ENCODE measurements around the gene ALPK1. TPM values are rescaled to one million over a fixed set of nuclear protein-coding genes. Genes with fewer than 3 reads are reported as not detected.

The ALPK1 gene
- total RNA-seq, 4 donors from 2014 or later = 16.5 to 38.1 (median 31.5) TPM

DNA sequence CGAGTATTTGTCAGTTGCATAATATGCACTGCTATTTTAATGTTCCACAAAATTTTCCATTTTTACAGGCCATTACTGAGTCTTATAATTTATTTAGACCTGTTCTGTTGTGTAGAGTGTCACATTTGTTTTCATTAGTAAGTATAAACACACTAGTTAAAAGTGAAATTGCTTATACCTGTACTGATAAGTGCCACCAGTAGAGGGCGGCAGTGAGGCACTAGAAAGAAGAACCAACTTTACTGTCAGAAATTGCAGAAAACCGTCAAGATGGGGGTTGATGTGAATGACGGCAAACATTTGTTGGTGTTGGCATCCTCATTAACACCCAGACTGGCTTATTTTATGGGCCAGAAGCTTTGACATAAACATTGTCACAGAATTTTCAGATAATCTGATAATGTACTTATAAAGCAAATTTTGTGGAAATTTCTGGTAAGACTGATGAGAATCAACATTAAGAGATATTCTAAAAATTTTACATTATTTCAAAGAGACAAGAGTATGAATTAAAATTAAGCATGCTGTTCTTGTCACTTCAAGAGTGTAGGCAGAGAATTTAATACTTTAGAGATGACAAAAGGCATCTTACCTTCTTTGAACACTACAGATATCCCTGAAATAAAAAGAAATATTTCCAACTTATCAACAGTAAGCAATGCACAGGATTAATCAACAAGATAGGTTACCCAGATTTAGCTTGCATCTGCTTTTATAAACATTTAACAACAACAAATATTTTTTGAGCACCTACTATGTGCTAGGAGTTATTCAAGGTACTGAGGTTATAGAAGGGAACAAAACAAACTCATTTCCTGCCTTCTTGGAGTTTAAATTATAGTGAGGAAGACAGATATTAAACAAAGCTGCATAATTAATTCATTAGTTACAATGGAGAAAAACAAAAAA lies 24.9 kb downstream of the ALPK1 start:
- no peak for TF ChIP-seq POLR2A (IDR thresholded peaks at IDR 0.05)
- peak; percentile 61 to 82 (median 72) for TF ChIP-seq CTCF (IDR thresholded peaks at IDR 0.05)
- no peak for TF ChIP-seq EP300 (IDR thresholded peaks at IDR 0.05)
- Histone ChIP-seq H3K4me1 (peaks cover 0 to 9% (median 0%) of the 10 kb centered on the region in 4 donors), H3K27me3 (no peaks in the 10 kb centered on the region), H3K27ac (no peak overlapping the region), H3K9me3 (no peaks in the 10 kb centered on the region), H3K4me3 (no peak overlapping the region), H3K36me3 (peaks cover 0 to 31% (median 0%) of the 10 kb centered on the region in 3 donors)
- DNase-seq (ENCODE audit: low spot score in 2 of 2) = peak; percentile 54 to 86
- WGBS, 2 donors = 26% methylated on average over 4 of the region's 4 CpGs

DNA sequence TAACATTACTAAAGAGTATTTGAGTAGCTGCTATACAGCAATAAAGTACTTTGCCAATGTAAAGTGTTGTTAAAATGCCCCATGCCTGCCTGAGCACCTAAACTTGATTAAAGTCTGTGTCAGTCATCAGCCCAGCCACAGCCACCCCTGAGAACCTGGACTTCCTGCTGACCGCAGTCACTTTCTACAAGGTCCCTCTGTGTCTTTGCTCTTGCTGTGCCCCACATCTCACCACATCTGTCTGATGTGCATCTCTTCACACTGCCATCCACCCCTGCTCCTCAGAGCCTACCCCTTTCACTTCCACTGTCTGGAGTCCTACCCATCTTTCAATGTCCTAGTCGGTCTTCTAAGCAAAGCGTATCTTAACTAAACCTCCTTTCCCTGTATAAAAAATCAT lies 25.7 kb downstream of the ALPK1 start:
- H3K4me3 ChIP-seq = no peak overlapping the region
- WGBS, 2 donors = 96 to 97% methylated on average over 3 of the region's 3 CpGs
- no peaks in the 10 kb centered on the region for H3K9me3 ChIP-seq
- H3K36me3 ChIP-seq = peaks cover 0 to 31% (median 0%) of the 10 kb centered on the region in 3 donors
- peaks cover 0 to 10% (median 0%) of the 10 kb centered on the region in 4 donors for H3K4me1 ChIP-seq
- TF ChIP-seq POLR2A (IDR thresholded peaks at IDR 0.05) (no peak), EP300 (IDR thresholded peaks at IDR 0.05) (no peak), CTCF (IDR thresholded peaks at IDR 0.05) (no peak)
- no peak for DNase-seq (ENCODE audit: low spot score in 2 of 2)
- no peak overlapping the region for H3K27ac ChIP-seq
- H3K27me3 ChIP-seq = no peaks in the 10 kb centered on the region

- no peak for DNase-seq (ENCODE audit: low spot score in 2 of 2)
- TF ChIP-seq CTCF (IDR thresholded peaks at IDR 0.05) (no peak), EP300 (IDR thresholded peaks at IDR 0.05) (no peak), POLR2A (IDR thresholded peaks at IDR 0.05) (no peak)
- H3K9me3 ChIP-seq = no peaks in the 10 kb centered on the region
- no peak overlapping the region for H3K27ac ChIP-seq
- no peak overlapping the region for H3K4me3 ChIP-seq
- no peaks in the 10 kb centered on the region for H3K27me3 ChIP-seq
- peaks cover 0 to 15% (median 0%) of the 10 kb centered on the region in 4 donors for H3K4me1 ChIP-seq
- peaks cover 0 to 24% (median 0%) of the 10 kb centered on the region in 3 donors for H3K36me3 ChIP-seq
- WGBS, 2 donors = 91 to 92% methylated on average over 6 of the region's 6 CpGs
Observed at GRCh38 chr4:112325530-112325929, 28.4 kb downstream of the ALPK1 start.

DNA sequence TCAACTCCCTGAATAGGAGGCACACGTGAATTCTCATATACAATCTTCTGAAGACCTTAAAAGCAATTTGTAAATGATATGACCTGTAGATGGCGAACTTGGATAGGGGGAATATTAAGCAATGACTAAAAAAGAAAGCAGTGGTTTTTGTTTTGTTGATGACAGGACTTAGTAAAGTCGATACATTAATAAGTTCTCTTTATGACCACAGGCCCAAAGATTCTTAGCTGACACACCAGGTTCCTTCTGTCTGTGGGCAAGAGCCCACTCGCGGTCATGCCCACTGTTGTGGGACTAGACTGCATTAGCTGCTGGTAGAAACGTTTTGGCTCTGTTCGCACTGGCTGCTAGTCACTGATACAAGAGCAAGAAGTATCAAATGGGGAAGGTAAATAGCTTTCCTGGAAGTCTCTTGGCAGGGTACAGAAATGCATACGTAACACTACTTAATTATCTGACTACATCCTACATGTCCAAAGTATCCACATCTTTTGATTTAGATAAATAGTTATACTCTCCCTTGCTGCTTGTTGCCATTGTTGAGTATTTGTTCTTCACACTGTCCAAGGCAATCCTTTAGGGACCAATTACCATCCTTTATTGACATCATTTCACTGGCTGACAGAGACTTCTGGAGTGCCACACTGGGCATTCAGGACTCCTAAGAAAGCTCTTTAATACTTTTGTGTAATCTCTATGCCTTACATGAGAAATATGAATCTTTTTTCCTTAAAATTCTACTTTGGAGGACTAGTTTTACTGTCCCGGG lies 31.0 kb downstream of the ALPK1 start:
- peaks cover 0 to 35% (median 0%) of the 10 kb centered on the region in 3 donors for H3K36me3 ChIP-seq
- peaks cover 0 to 6% (median 0%) of the 10 kb centered on the region in 4 donors for H3K4me1 ChIP-seq
- H3K27me3 ChIP-seq = no peaks in the 10 kb centered on the region
- TF ChIP-seq EP300 (IDR thresholded peaks at IDR 0.05) = no peak
- TF ChIP-seq CTCF (IDR thresholded peaks at IDR 0.05) = peak; percentile 27 to 41 (median 38)
- no peak overlapping the region for H3K4me3 ChIP-seq
- no peak for DNase-seq (ENCODE audit: low spot score in 2 of 2)
- no peak overlapping the region for H3K27ac ChIP-seq
- no peaks in the 10 kb centered on the region for H3K9me3 ChIP-seq
- WGBS, 2 donors = 52 to 55% methylated on average over 9 of the region's 9 CpGs

All from tibial nerve (tissue), 4 donors.